ENCODE data around the gene ADIPOR1.

The ADIPOR1 gene

GRCh38 chr1:202972046-202972445, 13.9 kb upstream of the ADIPOR1 start:
- no peak for DNase-seq

GRCh38 chr1:202968895-202969295, 10.8 kb upstream of the ADIPOR1 start:
- peak in 25 of 56 donors; percentile 5 to 68 (median 18) for DNase-seq

DNA sequence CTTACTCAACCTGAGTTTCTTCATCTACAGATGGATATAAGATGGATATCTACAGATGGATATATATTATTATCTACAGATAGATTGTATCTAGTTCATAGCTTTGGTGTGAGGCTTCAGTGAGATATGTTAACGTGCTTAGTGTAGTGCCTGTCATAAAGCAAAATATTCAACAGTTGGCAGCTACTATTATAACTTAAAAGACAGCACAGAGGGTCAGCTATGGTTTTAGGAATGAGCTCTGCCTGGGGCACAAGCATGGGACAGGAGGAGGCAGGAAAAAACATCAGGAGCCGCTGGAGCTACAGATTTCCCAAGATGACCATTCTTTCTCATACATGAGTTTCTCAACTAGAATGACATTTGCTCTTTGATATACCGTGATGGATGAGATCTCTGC, 10.2 kb upstream of the ADIPOR1 start:
- no peak for DNase-seq

DNA sequence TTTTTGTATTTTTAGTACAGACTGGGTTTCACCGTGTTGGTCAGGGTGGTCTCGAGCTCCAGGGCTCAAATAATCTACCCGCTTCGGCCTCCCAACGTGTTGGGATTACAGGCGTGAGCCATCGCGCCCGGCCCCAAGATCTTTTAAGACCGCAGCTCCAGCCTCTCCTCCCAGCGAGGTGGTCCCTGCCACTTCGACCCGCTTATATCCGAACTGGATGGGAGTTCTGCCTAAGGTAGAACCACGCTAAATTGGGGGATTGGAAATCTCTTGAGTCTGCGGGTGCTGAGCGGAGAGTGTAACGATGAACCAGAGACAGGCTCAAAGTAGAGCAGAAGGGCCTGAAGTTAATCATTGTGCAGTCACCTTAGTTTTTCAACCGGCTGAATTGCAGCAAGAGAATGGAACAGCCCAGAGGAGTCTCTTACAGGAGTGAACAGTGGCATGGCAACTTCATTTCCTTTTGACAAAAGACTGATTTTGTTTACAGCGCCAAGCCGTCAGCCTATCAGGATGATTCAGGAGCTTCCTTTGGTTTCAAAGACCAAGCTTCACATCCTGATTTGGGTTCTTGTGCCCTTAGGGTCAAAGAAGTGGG, 9.7 kb upstream of the ADIPOR1 start:
- DNase-seq: peak in 7 of 56 donors; percentile 22 to 52 (median 32)

GRCh38 chr1:202966006-202966898, 8.1 kb upstream of the ADIPOR1 start:
- peak in 1 of 56 donors; percentile 12 for DNase-seq

- no peak for DNase-seq
Measured at GRCh38 chr1:202965422-202965821, 7.3 kb upstream of the ADIPOR1 start.

GRCh38 chr1:202964791-202965410, 6.8 kb upstream of the ADIPOR1 start:
- DNase-seq: no peak

DNA sequence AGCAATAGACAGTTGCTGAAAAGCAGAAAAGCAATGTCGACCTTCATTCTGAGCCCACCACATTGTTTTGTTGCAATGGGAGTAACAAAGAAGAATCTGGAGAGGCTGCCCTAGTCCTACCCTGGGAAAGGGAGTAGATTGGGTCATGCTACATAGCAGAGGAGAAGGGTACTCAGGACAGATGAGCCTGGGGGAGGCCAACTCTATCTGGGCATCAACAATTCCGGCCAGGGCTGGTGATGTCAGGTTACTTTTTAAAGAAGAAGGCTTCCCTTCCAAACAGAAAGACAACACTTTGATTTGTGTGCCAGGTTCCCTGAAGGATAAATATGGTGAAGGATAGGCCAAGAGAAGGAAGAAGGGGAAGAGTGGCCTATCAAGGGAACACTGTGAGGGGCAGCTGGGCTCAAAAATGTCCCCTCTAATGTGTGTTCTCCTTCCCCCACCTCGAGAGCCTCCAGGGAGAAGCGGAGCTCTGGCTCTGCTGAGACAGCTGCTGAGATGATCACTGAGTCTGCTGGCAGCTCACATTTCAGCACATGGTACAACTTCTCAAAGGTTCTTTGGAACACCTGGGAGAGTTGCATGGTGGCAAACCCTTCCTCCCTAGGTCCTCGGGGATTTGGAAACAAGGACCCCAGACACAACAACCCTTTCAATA, 3.2 kb upstream of the ADIPOR1 start:
- no peak for DNase-seq

GRCh38 chr1:202959276-202959620, 1.1 kb upstream of the ADIPOR1 start:
- no peak for DNase-seq

GRCh38 chr1:202958544-202959275, 598 bp upstream of the ADIPOR1 start:
- peak in 1 of 56 donors; percentile 5 for DNase-seq

DNA sequence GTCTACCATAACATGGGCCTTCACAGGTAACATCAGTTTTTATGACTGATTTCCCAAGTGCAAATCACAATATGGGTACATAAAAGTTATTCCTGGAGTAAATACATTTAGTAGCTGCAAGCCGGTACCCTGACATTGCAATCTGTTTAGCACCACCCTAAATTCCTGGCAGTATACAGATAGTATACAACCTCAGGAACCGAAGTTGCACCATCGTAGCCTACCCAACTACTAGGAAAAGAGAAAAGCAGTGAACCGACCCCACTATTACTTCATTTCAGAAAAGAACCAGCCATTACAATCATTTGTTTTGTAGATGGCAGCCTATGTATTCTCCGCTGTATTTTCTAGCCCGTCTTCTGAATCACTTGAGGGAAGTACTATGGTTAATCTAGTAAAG, 1.1 kb downstream of the ADIPOR1 start:
- DNase-seq: no peak

GRCh38 chr1:202954057-202954745, 3.9 kb downstream of the ADIPOR1 start:
- no peak for DNase-seq

GRCh38 chr1:202953392-202953791, 4.7 kb downstream of the ADIPOR1 start:
- DNase-seq: no peak

- DNase-seq: peak in 6 of 56 donors; percentile 3 to 50 (median 8)
Measured at GRCh38 chr1:202952818-202953217, 5.3 kb downstream of the ADIPOR1 start.

GRCh38 chr1:202952099-202952498, 6.0 kb downstream of the ADIPOR1 start:
- DNase-seq: no peak

DNA sequence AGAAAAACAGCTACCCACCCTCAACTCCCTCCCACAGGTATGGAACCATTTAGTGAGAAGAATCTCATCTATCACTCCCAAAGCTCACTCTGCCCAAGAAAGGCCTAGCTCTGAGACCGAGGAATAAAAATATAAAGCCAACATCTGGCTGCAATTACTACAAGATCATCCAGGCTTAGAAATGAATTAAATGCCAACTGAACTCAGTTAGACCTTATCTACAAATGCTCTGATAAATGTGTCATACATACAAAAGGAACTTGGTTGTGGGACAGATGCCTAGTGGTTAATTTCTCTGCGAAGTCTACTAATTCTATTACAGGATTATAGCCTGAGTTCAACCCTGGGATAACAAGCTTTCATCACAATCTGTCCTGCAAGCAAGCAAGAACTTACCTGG, 6.7 kb downstream of the ADIPOR1 start:
- DNase-seq: no peak

GRCh38 chr1:202945483-202945882, 12.6 kb downstream of the ADIPOR1 start:
- no peak for DNase-seq

DNA sequence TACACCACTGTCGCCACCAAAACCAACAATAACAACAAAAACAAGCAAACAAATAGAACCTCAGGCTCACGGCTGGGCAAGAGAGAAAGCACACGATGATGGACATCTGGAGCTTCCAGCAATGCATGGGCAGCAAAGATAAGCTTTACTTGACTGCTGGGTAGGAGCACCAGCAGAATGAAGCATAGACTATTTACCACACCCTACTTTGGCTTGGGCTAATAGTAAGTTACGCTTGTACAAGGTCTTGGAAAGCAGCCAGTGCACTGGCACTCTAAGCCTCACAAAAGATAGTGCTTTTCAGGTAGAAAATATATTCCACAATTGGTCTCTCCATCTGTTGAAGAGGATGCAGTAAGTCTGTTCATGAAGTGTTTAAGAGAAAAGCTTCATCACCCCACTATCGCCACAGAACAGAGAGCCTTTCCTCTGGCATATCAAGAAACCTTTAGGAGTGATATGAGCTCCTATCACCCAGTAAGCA, 13.6 kb downstream of the ADIPOR1 start:
- DNase-seq: no peak

- DNase-seq: no peak
Measured at GRCh38 chr1:202942426-202942825, 15.7 kb downstream of the ADIPOR1 start.

GRCh38 chr1:202941372-202941771, 16.7 kb downstream of the ADIPOR1 start:
- no peak for DNase-seq
